HG03060 (cell line): Measurements from ENCODE around the gene IL10RA.
"Not testable (repeated sequence)": the region's sequence is repeated elsewhere in the genome, so short reads cannot be mapped to it uniquely, and the experiment has no call there.

Experiments
- ATAC-seq: cut with Tn5 transposase; IDR thresholded peaks from one replicate; pipeline ENCODE4 v1.9.1; 2021; ENCODE audit warnings: low read depth, moderate number of reproducible peaks; ENCODE audit not compliant: unreplicated experiment

IL10RA gene

GRCh38 chr11:117960406-117960805 lies 25.8 kb upstream of the IL10RA start:
- no peak for ATAC-seq

- ATAC-seq, result no peak
Observed at GRCh38 chr11:117961896-117962295, 24.3 kb upstream of the IL10RA start.

GRCh38 chr11:117962826-117963225 lies 23.4 kb upstream of the IL10RA start:
- ATAC-seq, result no peak

- no peak for ATAC-seq
Observed at GRCh38 chr11:117966908-117967307, 19.3 kb upstream of the IL10RA start.

GRCh38 chr11:117969160-117969991 lies 16.8 kb upstream of the IL10RA start:
- no peak for ATAC-seq

GRCh38 chr11:117970400-117971024 lies 15.7 kb upstream of the IL10RA start:
- no peak for ATAC-seq

- no peak for ATAC-seq
Observed at GRCh38 chr11:117972044-117972443, 14.2 kb upstream of the IL10RA start.

GRCh38 chr11:117972629-117973502 lies 13.3 kb upstream of the IL10RA start:
- ATAC-seq, result no peak

GRCh38 chr11:117973503-117973860 lies 12.7 kb upstream of the IL10RA start:
- ATAC-seq, result no peak

GRCh38 chr11:117976445-117976844 lies 9.7 kb upstream of the IL10RA start:
- ATAC-seq, result no peak

GRCh38 chr11:117977029-117977428 lies 9.2 kb upstream of the IL10RA start:
- ATAC-seq, result no peak

- not testable (repeated sequence) for ATAC-seq
Observed at GRCh38 chr11:117977612-117978264, 8.5 kb upstream of the IL10RA start.

GRCh38 chr11:117978291-117978910 lies 7.8 kb upstream of the IL10RA start:
- not testable (repeated sequence) for ATAC-seq

- no peak for ATAC-seq
Observed at GRCh38 chr11:117978991-117979390, 7.2 kb upstream of the IL10RA start.

GRCh38 chr11:117979481-117980211 lies 6.5 kb upstream of the IL10RA start:
- no peak for ATAC-seq

- no peak for ATAC-seq
Observed at GRCh38 chr11:117980280-117980679, 5.9 kb upstream of the IL10RA start.

GRCh38 chr11:117980720-117981119 lies 5.5 kb upstream of the IL10RA start:
- no peak for ATAC-seq

- no peak for ATAC-seq
Observed at GRCh38 chr11:117983163-117983475, 3.1 kb upstream of the IL10RA start.

- ATAC-seq, result no peak
Observed at GRCh38 chr11:117984476-117984875, 1.7 kb upstream of the IL10RA start.
